Measurements from ENCODE around the gene SYNPO2. TPM values are rescaled to one million over a fixed set of nuclear protein-coding genes. Genes with fewer than 3 reads are reported as not detected.
"Not testable (repeated sequence)": the region's sequence is repeated elsewhere in the genome, so short reads cannot be mapped to it uniquely, and the experiment has no call there.

The SYNPO2 gene
- total RNA-seq, 2 donors from 2014 or later: 0.17 to 0.36 TPM

GRCh38 chr4:119032921-119033685, 144.4 kb downstream of the SYNPO2 start:
- no peak for DNase-seq (ENCODE audit: low spot score)
- Mint-ChIP-seq H3K27ac (no peak overlapping the region), H3K4me3 (no peak overlapping the region), H3K36me3 (no peaks in the 10 kb centered on the region), H3K27me3 (peaks cover 0 to 15% of the 10 kb centered on the region in 2 donors), H3K4me1 (ENCODE audit: low read depth in 2 of 2) (no peaks in the 10 kb centered on the region), H3K9me3 (no peaks in the 10 kb centered on the region)
- ATAC-seq: no peak

GRCh38 chr4:119034276-119035008, 145.8 kb downstream of the SYNPO2 start:
- no peak overlapping the region for H3K27ac Mint-ChIP-seq
- peaks cover 0 to 15% of the 10 kb centered on the region in 2 donors for H3K27me3 Mint-ChIP-seq
- ATAC-seq (no peak), DNase-seq (ENCODE audit: low spot score) (no peak)
- no peaks in the 10 kb centered on the region for H3K4me1 Mint-ChIP-seq (ENCODE audit: low read depth in 2 of 2)
- H3K36me3 Mint-ChIP-seq: no peaks in the 10 kb centered on the region
- H3K9me3 Mint-ChIP-seq: no peaks in the 10 kb centered on the region
- H3K4me3 Mint-ChIP-seq: no peak overlapping the region

GRCh38 chr4:119035951-119036737, 147.5 kb downstream of the SYNPO2 start:
- ATAC-seq: no peak
- Mint-ChIP-seq H3K27me3 (peaks cover 0 to 8% of the 10 kb centered on the region in 2 donors), H3K4me3 (no peak overlapping the region), H3K9me3 (no peaks in the 10 kb centered on the region), H3K36me3 (no peaks in the 10 kb centered on the region), H3K27ac (no peak overlapping the region), H3K4me1 (ENCODE audit: low read depth in 2 of 2) (no peaks in the 10 kb centered on the region)
- DNase-seq (ENCODE audit: low spot score): no peak

GRCh38 chr4:119037709-119038108, 149.1 kb downstream of the SYNPO2 start:
- peaks cover 0 to 5% of the 10 kb centered on the region in 2 donors for H3K27me3 Mint-ChIP-seq
- H3K4me1 Mint-ChIP-seq (ENCODE audit: low read depth in 2 of 2): no peaks in the 10 kb centered on the region
- ATAC-seq: no peak

GRCh38 chr4:119038116-119038841, 149.6 kb downstream of the SYNPO2 start:
- ATAC-seq (peak; percentile 32 to 41), DNase-seq (ENCODE audit: low spot score) (no peak)
- Mint-ChIP-seq H3K4me1 (ENCODE audit: low read depth in 2 of 2) (no peaks in the 10 kb centered on the region), H3K27me3 (peaks cover 0 to 3% of the 10 kb centered on the region in 2 donors), H3K9me3 (no peaks in the 10 kb centered on the region), H3K4me3 (no peak overlapping the region), H3K27ac (no peak overlapping the region), H3K36me3 (no peaks in the 10 kb centered on the region)

More at GRCh38 chr4:119037709-119038108, 149.1 kb downstream of the SYNPO2 start:
- no peak overlapping the region for H3K4me3 Mint-ChIP-seq
- no peaks in the 10 kb centered on the region for H3K9me3 Mint-ChIP-seq
- no peak for DNase-seq (ENCODE audit: low spot score)
- H3K36me3 Mint-ChIP-seq: no peaks in the 10 kb centered on the region
- H3K27ac Mint-ChIP-seq: no peak overlapping the region

- ATAC-seq: no peak
- no peak overlapping the region for H3K27ac Mint-ChIP-seq
- H3K27me3 Mint-ChIP-seq: peaks cover 0 to 2% of the 10 kb centered on the region in 2 donors
- H3K4me3 Mint-ChIP-seq: no peak overlapping the region
- H3K9me3 Mint-ChIP-seq: no peaks in the 10 kb centered on the region
- no peak for DNase-seq (ENCODE audit: low spot score)
- no peaks in the 10 kb centered on the region for H3K36me3 Mint-ChIP-seq
- no peaks in the 10 kb centered on the region for H3K4me1 Mint-ChIP-seq (ENCODE audit: low read depth in 2 of 2)
Observed at GRCh38 chr4:119039160-119039559, 150.5 kb downstream of the SYNPO2 start.

GRCh38 chr4:119039779-119040178, 151.1 kb downstream of the SYNPO2 start:
- DNase-seq (ENCODE audit: low spot score) (no peak), ATAC-seq (no peak)
- Mint-ChIP-seq H3K4me3 (no peak overlapping the region), H3K4me1 (ENCODE audit: low read depth in 2 of 2) (no peaks in the 10 kb centered on the region), H3K36me3 (no peaks in the 10 kb centered on the region), H3K27ac (no peak overlapping the region), H3K9me3 (no peaks in the 10 kb centered on the region), H3K27me3 (peaks cover 0 to 2% of the 10 kb centered on the region in 2 donors)

GRCh38 chr4:119040261-119040660, 151.6 kb downstream of the SYNPO2 start:
- no peaks in the 10 kb centered on the region for H3K4me1 Mint-ChIP-seq (ENCODE audit: low read depth in 2 of 2)
- H3K4me3 Mint-ChIP-seq: no peak overlapping the region
- no peak for ATAC-seq
- no peak for DNase-seq (ENCODE audit: low spot score)
- no peaks in the 10 kb centered on the region for H3K9me3 Mint-ChIP-seq
- H3K36me3 Mint-ChIP-seq: no peaks in the 10 kb centered on the region
- peaks cover 0 to 2% of the 10 kb centered on the region in 2 donors for H3K27me3 Mint-ChIP-seq
- no peak overlapping the region for H3K27ac Mint-ChIP-seq

GRCh38 chr4:119040694-119041185, 152.1 kb downstream of the SYNPO2 start:
- peak in 1 of 2 donors; percentile 32 for ATAC-seq
- no peak overlapping the region for H3K27ac Mint-ChIP-seq
- no peaks in the 10 kb centered on the region for H3K9me3 Mint-ChIP-seq
- peaks cover 0 to 2% of the 10 kb centered on the region in 2 donors for H3K27me3 Mint-ChIP-seq
- H3K4me1 Mint-ChIP-seq (ENCODE audit: low read depth in 2 of 2): no peaks in the 10 kb centered on the region
- DNase-seq (ENCODE audit: low spot score): no peak
- no peak overlapping the region for H3K4me3 Mint-ChIP-seq
- no peaks in the 10 kb centered on the region for H3K36me3 Mint-ChIP-seq

GRCh38 chr4:119041396-119041795, 152.7 kb downstream of the SYNPO2 start:
- no peaks in the 10 kb centered on the region for H3K4me1 Mint-ChIP-seq (ENCODE audit: low read depth in 2 of 2)

GRCh38 chr4:119041951-119042560, 153.4 kb downstream of the SYNPO2 start:
- H3K4me3 Mint-ChIP-seq: no peak overlapping the region
- H3K27me3 Mint-ChIP-seq: no peaks in the 10 kb centered on the region
- ATAC-seq: peak; percentile 63 to 69
- H3K36me3 Mint-ChIP-seq: no peaks in the 10 kb centered on the region
- H3K9me3 Mint-ChIP-seq: no peaks in the 10 kb centered on the region
- peak; percentile 73 for DNase-seq (ENCODE audit: low spot score)
- H3K27ac Mint-ChIP-seq: no peak overlapping the region
- no peaks in the 10 kb centered on the region for H3K4me1 Mint-ChIP-seq (ENCODE audit: low read depth in 2 of 2)

More at GRCh38 chr4:119041396-119041795, 152.7 kb downstream of the SYNPO2 start:
- H3K36me3 Mint-ChIP-seq: no peaks in the 10 kb centered on the region
- ATAC-seq (no peak), DNase-seq (ENCODE audit: low spot score) (no peak)
- no peak overlapping the region for H3K27ac Mint-ChIP-seq
- H3K4me3 Mint-ChIP-seq: no peak overlapping the region
- no peaks in the 10 kb centered on the region for H3K9me3 Mint-ChIP-seq
- H3K27me3 Mint-ChIP-seq: no peaks in the 10 kb centered on the region

GRCh38 chr4:119046263-119046662, 157.6 kb downstream of the SYNPO2 start:
- Mint-ChIP-seq H3K4me3 (no peak overlapping the region), H3K36me3 (no peaks in the 10 kb centered on the region), H3K27ac (no peak overlapping the region), H3K4me1 (ENCODE audit: low read depth in 2 of 2) (no peaks in the 10 kb centered on the region), H3K9me3 (no peaks in the 10 kb centered on the region), H3K27me3 (peaks cover 10 to 22% of the 10 kb centered on the region in 2 donors)
- DNase-seq (ENCODE audit: low spot score) (no peak), ATAC-seq (no peak)

GRCh38 chr4:119047059-119047458, 158.4 kb downstream of the SYNPO2 start:
- H3K36me3 Mint-ChIP-seq; ATAC-seq; DNase-seq (ENCODE audit: low spot score); H3K9me3 Mint-ChIP-seq; H3K4me3 Mint-ChIP-seq; H3K4me1 Mint-ChIP-seq (ENCODE audit: low read depth in 2 of 2); H3K27ac Mint-ChIP-seq: not testable (repeated sequence)
- peaks cover 10 to 22% of the 10 kb centered on the region in 2 donors for H3K27me3 Mint-ChIP-seq
